NCI-H82 (cell line): ENCODE measurements around the gene DNHD1.

ENCODE experiments used
- DNase-seq: peaks from one replicate; lab custom pipeline; 2025; lab: John Stamatoyannopoulos, UW

DNHD1 gene

DNA sequence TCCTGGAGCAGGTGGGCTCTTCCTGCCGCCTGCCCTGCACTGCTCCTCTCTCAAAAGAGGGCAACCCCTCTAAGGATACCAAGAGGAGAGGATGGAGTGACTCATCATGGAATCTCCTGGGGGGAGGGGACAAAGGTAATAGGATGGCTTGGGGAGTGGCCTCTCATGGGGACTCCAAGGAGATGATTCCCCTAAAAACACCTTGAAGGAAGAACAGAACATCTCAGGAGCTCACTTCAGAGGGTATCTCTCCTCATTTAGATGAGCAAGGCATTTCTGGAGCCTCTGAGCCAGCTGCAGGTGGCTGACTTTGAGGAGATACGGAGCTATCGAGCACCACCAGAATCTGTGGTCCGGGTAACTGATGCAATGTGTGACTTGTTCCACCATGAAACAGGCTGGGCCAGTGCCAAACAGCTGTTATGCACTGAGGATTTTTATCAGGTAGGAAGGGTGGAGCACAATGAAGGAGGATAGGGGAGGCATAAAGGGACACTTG lies 66.1 kb downstream of the DNHD1 start:
- DNase-seq: no peak

DNA sequence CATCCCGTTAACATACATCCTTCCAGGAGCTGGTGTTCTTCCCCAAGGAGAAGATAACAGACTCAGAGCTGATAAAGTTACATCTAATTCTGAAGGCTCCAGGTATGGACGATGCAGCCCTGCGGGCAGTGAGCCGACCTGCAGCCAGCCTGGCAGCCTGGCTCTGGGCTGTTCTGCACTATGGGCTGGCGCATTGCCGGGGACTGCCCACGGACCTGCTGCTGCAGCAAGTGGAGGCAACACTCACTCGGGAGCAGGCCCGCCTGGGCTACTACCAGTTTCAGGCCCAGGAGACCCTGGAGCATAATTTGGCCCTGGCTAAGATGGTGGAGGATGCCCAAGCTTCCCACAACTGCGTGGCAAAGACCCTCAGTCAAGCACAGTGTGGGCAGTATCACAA lies 66.6 kb downstream of the DNHD1 start:
- DNase-seq: no peak

DNA sequence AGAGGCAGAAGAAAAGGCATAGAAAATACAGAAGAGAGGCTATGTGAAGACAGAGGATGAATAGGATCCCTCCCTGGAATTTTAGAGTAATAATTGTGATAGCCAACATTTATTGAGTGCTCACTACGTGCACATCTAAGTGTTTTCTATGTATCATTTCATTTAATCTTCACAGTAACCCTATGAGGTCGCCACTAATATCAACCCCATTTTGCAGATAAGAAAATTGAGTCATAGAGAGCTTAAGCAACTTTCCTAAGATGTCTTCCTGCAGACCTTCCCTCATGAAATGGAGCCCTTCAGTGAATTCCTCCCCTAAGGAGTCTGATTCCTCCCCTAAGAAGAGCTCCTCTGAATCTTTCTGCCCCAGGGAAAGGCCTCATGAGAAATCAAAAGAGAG lies 68.2 kb downstream of the DNHD1 start:
- DNase-seq: no peak

DNA sequence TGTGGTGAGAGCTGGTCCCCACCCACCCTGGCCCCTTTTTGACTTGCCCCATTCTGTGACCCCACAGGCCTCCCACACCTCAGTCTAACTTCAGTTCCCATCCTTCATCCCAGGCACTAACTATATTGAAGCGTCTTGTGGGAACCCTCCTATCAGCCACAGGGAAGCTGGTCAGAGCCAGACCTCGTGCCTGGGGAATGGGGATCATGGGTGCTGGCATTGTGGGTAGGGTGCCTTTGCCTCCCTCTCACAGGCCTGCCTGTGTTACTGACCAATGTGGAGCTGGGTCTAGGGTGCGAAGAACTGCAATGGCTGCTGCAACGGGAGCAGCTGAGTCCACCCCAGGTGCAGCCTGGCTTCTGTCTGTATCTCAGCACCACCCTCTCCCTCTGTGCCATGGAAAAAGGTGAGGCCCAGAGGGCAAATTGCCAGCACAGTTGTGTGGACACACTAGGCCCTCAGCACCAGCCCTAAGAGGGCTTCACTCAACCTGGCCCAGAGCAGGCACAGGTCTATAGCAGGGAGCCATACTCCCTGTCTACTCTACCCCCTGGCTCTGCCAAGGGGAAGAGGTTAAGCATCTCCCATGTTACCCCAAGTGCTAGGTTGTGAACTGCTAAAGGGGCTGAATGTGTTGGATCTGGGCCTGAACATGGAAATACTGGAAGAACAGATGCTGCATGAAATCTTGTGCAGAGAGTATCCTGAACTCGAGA lies 69.1 kb downstream of the DNHD1 start:
- no peak for DNase-seq

DNA sequence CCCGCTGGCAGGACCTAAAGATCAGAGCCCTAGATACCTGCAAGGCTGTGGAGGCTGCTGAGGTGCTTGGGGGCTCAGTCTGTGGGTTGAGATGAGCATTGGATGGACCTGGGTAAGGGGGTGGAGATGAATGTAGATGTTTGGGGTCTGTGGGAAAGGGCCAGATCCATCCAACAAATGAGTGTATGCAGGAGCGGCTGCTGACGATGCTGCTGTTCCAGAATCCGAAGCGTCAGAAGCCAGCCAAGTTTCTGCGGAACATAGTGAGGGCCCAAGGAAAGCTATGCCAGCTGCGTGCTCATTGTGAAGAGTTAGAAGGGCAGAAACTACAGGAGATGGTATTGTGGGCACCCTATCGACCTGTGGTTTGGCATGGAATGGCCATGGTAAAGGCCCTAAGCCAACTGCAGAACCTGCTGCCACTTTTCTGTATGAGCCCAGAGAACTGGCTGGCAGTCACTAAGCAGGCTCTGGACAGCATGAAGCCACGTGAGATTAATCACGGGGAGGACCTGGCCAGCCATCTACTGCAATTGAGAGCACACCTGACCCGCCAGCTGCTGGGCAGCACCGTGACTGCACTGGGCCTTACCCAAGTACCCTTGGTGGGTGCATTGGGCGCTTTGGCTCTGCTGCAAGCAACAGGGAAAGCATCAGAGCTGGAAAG lies 69.8 kb downstream of the DNHD1 start:
- no peak for DNase-seq

DNA sequence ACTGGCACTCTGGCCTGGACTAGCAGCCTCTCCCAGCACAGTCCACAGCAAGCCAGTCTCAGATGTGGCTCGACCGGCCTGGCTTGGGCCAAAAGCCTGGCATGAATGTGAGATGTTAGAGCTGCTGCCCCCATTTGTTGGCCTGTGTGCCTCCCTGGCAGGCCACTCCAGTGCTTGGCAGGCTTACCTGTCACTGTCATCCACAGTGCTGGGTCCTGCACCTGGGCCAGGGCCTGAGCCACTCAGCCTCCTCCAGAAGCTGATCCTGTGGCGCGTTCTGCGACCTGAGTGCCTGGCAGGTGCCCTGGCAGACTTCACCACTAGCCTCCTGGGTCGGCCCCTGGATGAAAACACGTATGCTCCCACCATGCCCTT lies 70.3 kb downstream of the DNHD1 start:
- DNase-seq: no peak

DNA sequence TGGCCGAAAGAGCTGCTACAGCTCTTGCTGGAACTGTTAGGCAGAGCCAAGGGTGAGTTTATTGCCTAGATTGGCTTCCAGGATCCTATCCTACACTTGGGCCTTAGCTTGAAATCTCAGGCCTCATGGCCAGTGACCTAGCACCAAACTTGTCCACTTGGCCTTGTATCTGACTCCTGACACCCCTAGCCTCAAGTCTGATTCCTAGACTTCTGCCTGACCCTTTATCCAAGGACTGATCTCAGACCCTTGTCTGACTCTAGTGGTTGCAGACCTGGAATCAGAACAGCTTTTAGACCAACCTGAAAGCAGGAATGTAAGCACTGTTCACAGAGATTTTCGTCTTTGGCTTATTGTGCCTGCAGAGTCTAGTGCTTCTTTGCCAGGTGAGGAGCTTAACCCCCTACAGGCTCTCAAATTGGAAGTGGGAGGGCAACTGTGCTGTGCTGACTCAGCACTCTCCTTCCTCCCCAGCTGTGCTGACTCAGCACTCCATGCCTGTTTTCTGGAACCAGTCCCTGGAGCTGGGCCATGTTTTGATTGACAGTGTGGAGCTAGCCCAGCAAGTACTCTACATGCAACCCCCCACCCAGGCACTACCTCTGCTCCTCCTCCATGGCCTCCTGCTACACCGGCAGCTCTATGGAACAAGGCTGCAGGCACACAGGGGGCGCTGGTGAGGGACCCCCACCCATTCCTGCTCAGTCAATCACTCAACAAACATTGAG lies 71.3 kb downstream of the DNHD1 start:
- DNase-seq: peak; percentile 26

DNA sequence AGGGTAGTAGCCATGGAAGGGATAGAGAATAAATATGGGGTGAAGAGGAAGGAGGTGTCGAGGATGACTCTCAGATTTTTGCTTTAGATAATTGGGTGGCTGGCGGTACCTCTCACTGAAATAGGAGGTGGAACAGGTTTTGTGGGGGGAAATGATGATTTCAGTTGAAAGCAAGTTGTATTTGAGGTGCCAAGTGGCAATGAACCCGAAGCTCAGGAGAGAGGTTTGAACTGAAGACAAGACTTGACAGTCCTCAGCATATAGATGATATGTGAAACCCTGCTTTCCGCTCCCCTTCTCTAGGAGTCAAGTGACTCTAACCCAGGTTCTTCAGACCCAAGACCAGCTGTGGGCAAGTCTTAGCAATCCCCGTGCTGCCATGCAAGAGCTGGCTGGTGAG lies 72.6 kb downstream of the DNHD1 start:
- DNase-seq: no peak

DNA sequence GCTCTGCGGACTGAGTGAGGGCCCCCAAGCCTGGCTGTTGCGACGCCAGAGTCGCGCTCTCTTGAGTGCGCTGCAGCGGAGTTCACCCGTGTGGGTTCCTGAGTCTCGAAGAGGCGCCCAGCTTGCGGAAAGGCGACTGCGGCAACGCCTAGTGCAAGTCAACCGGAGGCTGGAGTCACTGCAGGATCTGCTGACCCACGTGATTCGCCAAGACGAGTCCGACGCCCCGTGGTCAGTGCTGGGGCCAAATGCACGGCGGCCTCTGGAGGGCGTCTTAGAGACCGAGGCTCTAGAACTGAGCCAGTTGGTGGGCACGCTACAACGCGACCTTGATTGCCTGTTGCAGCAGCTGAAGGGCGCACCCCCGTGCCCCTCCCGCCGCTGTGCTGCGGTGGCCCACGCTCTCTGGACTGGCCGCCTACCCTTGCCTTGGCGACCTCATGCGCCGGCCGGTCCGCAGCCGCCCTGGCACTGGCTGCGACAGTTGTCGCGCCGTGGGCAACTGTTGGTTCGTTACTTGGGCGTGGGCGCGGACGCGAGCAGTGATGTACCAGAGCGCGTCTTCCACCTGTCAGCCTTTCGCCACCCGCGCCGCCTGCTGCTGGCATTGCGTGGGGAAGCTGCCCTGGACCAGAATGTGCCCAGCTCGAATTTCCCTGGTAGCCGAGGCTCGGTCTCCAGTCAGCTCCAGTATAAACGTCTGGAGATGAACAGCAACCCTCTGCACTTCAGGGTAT lies 73.8 kb downstream of the DNHD1 start:
- DNase-seq: no peak

DNA sequence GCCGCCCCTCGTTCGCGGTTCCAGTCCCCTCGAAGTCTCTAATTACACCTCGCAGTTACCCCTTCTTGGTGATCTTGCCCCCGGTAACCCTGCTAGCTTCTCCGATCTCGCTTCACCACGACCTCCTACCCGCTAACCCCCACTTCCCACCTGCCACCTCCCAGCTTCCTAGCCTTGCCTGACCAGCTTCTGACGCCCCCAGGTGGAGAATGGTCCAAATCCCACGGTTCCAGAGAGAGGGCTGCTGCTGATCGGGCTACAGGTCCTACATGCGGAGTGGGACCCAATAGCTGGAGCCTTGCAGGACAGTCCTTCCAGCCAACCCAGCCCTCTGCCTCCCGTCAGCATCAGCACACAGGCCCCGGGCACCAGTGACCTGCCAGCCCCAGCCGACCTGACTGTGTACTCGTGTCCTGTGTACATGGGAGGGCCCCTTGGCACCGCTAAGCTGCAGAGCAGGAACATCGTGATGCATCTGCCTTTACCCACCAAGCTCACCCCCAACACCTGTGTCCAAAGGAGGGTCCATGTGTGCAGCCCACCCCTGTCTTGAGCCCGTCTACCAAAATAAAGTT lies 74.4 kb downstream of the DNHD1 start:
- no peak for DNase-seq

DNA sequence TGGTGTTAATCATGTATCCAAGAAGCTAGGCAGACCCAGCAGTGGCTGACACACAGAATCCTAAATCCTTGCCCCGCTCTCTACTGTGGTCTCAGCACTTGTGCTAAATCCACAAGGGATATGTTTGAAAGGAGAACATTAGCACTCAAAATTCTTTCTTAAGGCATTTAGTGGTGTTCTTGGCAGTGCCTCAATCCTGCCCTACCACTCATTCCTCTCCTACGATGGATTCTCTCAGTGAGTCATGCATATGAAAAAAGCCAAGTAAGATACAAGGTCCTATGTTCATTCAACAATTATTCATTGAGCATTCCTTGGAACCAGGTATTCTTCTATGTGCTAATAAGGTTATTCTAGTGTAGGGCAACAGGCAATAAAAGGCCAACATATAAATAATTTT lies 75.1 kb downstream of the DNHD1 start:
- DNase-seq: no peak

DNA sequence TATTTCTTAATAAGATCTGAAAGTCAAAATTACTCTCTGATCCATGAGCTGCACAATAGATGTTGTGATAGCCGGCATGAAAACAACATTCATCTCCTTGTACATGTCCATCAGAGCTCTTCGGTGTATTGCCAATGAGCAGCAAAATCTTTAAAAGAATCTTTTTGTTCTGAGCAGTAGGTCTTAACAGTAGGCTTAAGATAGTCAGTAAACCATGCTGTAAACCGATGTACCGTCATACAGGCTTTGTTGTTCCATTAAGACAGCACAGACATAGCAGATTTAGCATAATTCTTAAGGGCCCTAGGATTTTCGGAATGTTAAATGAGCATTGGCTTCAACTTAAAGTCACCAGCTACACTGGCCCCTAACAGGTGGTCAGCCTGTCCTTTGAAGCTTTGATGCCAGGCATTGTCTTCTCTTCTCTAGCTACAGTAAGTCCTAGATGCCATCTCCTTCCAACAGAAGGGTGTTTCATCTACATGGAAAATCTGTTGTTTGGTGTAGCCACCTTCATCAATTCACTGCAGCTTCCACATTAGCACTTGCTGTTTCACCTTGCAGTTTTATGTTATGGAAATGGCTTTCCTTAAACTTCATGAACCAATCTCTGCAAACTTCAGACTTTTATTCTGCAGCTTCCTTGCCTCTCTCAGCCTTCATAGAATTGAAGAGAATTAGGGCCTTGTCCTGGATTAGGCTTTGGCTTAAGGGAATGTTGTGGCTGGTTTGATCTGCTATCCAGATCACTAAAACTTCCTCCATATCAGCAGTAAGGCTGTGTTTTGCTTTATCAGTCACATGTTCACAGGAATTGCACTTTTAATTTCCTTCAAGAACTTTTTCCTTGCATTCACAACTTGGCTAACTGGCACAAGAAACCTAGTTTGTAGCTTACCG lies 78.0 kb downstream of the DNHD1 start:
- DNase-seq: peak; percentile 3

DNA sequence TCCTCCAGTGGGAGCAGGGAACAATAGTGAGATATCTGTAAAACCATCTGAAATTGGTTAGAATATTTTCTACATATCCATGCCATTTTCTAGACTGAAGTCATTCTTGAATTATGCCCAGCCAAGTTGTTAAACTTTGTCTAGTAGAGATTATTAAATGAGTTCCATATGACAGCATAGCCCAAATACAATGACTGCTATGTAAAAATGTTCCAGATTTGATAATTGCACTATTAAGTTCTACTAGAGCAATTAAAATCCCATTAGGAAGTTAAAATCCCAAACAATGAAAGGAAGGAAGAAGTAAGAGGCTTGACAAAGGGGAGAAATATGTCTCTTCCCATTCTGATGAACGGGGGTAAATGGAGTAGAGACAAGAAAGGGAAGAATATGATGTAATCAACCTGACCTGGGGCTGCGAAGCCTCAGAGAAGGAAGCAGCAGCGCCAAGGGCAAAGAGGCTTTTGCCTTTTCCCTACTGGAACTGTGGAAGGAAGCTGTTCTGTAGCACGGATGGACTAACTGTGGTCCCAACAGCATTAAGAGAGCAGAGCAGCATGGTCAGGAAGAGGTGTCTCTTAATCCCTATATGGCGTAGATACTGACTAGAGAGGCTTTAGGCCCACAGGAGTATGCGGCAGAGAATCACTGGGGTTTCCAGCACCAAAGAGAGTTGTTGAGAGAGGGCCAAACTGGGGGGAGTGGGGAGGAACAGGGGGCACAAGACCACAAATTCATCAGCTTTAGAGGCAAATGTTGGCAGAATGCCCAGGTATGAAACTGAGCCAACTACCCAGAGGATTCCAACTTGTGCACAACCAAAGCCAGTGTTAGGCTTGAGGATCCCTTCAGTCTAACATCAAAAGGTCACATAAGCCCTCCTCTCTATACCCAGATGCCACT lies 79.6 kb downstream of the DNHD1 start:
- DNase-seq: peak; percentile 81

DNA sequence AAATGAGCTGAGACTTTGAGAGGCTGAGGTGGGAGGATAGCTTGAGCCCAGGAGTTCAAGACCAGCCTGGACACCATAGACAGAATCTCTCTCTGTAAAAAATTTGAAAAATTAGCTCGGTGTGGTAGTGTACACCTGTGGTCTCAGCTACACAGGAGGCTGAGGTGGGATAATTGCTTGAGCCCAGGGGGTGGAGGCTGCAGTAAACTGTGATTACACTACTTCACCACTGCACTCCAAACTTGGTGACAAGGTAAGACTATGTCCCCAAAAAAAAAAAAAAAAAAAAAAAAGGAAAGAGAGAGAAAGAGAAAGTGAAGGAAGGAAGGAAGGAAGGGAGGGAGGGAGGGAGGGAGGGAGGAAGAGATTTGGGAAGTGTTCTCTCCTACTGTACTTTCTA lies 81.1 kb downstream of the DNHD1 start:
- DNase-seq: no peak

DNA sequence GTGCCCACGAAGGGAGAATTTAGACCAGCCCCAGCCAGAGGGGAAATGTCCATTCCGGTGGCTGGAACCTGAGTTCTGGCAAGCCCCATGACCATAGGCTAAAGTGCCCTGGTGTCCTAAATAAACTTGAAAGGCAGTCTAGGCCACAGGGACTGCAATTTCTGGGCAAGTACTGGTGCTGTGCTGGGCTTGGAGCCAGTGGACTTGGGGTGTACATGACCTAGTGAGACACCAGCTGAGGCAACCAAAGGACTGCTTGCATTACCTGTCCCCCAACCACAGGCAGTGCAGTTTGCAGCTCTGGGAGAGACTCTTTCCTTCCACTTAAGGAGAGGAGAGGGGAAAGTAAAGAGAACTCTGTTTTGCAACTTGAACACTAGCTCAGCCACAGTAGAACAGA lies 82.6 kb downstream of the DNHD1 start:
- no peak for DNase-seq

DNA sequence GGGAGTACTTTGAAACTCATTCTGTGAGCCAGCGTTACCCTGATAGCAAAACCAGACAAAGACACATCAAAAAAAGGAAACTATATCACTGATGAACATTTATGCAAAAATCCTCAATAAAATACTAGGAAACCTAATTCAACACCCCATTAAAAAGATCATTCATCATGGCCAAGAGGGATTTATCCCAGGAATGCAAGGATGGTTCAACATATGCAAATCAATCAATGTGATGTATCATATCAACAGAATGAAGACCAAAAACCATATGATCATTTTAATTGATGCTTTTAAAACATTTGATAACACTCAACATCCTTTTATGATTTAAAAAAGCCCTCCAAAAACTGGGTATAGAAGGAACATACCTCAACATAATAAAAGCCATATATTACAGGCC lies 86.5 kb downstream of the DNHD1 start:
- DNase-seq: no peak

DNA sequence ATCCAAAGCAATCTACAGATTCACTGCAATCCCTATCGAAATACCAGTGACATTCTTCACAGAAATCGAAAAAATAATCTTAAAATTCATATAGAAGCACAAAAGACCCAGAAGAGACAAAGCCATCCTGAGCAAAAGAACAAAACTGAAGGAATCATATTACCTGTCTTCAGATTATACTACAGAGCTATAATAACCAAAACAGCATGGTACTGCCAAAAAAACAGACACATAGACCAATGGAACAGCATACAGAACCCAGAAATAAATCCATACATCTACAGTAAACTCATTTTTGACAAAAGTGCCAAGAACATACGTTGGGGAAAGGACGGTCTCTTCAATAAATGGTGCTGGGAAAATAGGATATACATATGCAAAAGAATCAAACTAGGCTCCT lies 87.4 kb downstream of the DNHD1 start:
- no peak for DNase-seq

DNA sequence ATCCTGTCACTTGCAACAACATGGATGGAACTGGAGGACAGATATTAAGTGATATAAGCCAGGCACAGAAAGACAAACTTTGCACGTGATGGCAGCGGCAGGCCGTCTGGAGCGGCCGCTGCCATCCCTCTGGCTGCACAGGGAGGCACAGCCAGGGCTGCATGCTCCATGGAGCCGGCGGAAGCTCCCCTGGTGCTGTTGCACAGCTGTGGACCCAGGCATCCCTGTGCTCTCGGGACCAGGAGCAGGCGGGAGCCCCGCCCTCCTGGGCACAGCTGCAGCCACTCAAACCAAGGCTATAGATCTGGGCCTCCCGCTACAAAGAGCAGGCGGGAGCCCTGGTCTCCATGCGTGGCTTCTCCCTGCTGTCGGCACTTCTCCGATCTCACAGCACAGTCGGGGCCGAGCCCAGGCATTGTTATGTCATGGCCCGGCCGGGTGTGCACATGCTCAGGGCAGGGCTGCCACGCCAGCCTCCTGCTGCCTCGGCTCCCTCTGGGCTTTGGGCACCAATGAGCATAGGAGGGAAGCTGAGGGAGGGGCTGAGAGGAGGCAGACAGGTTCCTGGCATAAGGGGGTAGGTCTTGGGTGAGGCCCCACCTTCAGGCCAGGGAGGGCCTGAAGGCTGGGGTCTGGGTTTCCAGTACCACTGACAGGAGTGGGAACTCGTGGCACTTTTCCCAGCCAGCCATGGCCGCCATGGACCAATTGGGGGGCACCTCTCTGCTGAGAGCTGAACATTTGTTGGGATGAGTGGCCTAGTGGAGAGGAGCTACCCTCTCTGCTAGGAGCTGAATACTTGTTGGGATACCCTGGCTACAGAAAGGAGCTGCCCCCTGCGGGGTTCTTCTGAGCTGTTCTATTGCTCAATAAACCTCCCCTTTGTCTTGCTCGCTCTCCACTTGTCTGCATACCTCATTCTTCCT lies 89.6 kb downstream of the DNHD1 start:
- no peak for DNase-seq
